Astrocyte (in vitro differentiated cells and primary cell): ENCODE data around the gene CCL15. TPM values are rescaled to one million over a fixed set of nuclear protein-coding genes. Genes with fewer than 3 reads are reported as not detected.

Source experiments
- DNase-seq: peaks from one replicate; pipeline ENCODE4 v3.0.0-alpha.2; 2010; ENCODE audit warnings: low read depth
- FAIRE-seq: peaks from 2 replicates; lab custom pipeline; 2011; peaks lifted over from hg19 to GRCh38; lab: Jason Lieb, UNC
- H2AFZ ChIP-seq: 2 replicates; pipeline ENCODE4 v1.6.0; 2012; ENCODE audit warnings: low read depth, low read length, inconsistent platforms
- H3K27ac ChIP-seq: 2 replicates; pipeline ENCODE4 v1.5.1; 2011; ENCODE audit warnings: low read depth, low read length, inconsistent platforms
- H3K27me3 ChIP-seq: 2 replicates; pipeline ENCODE4 v1.6.0; 2011; ENCODE audit warnings: low read length, inconsistent platforms; ENCODE audit not compliant: insufficient read depth
- H3K36me3 ChIP-seq: 2 replicates; pipeline ENCODE4 v1.5.1; 2011; ENCODE audit warnings: low read length, inconsistent platforms; ENCODE audit not compliant: insufficient read depth
- H3K4me1 ChIP-seq: 2 replicates; pipeline ENCODE4 v1.5.1; 2011; ENCODE audit warnings: low read length, inconsistent platforms; ENCODE audit not compliant: insufficient read depth
- H3K4me2 ChIP-seq: 2 replicates; pipeline ENCODE4 v1.6.0; 2012; ENCODE audit warnings: low read length, inconsistent platforms
- H3K4me3 ChIP-seq: 2 replicates; pipeline ENCODE4 v1.5.1; 2011; ENCODE audit warnings: low read depth, mild to moderate bottlenecking, low read length, inconsistent platforms; ENCODE audit not compliant: insufficient read depth
- H3K79me2 ChIP-seq: 2 replicates; pipeline ENCODE4 v1.6.0; 2012; ENCODE audit warnings: mild to moderate bottlenecking, low read length, inconsistent platforms; ENCODE audit not compliant: insufficient read depth
- H3K9ac ChIP-seq: 2 replicates; pipeline ENCODE4 v1.6.0; 2012; ENCODE audit warnings: mild to moderate bottlenecking, low read length, inconsistent platforms
- H3K9me3 ChIP-seq: 2 replicates; pipeline ENCODE4 v1.5.1; 2012; ENCODE audit warnings: low read depth, mild to moderate bottlenecking, low read length, inconsistent platforms; ENCODE audit not compliant: insufficient read depth
- H4K20me1 ChIP-seq: 2 replicates; pipeline ENCODE4 v1.6.0; 2012; ENCODE audit warnings: low read length, inconsistent platforms; ENCODE audit not compliant: insufficient read depth
- H3K27ac Mint-ChIP-seq: one replicate; pipeline ENCODE4 v1.8.0; 2021; ENCODE audit warnings: mild to moderate bottlenecking, mixed read lengths; ENCODE audit not compliant: unreplicated experiment
- H3K27me3 Mint-ChIP-seq: one replicate; pipeline ENCODE4 v1.8.0; 2021; ENCODE audit warnings: low read depth, mixed read lengths; ENCODE audit not compliant: unreplicated experiment
- H3K36me3 Mint-ChIP-seq: one replicate; pipeline ENCODE4 v1.8.0; 2021; ENCODE audit warnings: low read depth, mixed read lengths; ENCODE audit not compliant: unreplicated experiment
- H3K4me1 Mint-ChIP-seq: one replicate; pipeline ENCODE4 v1.8.0; 2021; ENCODE audit warnings: low read depth, mixed read lengths; ENCODE audit not compliant: unreplicated experiment
- H3K4me3 Mint-ChIP-seq: one replicate; pipeline ENCODE4 v1.8.0; 2021; ENCODE audit warnings: mild to moderate bottlenecking, moderate library complexity, mixed read lengths; ENCODE audit not compliant: unreplicated experiment
- H3K9me3 Mint-ChIP-seq: one replicate; pipeline ENCODE4 v1.8.0; 2021; ENCODE audit warnings: mild to moderate bottlenecking, mixed read lengths; ENCODE audit not compliant: unreplicated experiment
- CTCF ChIP-seq: IDR thresholded peaks from 2 replicates; pipeline ENCODE4 v1.5.1; 2011; ENCODE audit warnings: low read depth, mild to moderate bottlenecking, inconsistent platforms, low read length, moderate library complexity; ENCODE audit not compliant: insufficient read depth
- EZH2 ChIP-seq: IDR thresholded peaks from 2 replicates; pipeline ENCODE4 v1.6.1; 2012; ENCODE audit warnings: mild to moderate bottlenecking, low read length, inconsistent platforms; ENCODE audit not compliant: insufficient read depth
- total RNA-seq: library from RNA; stranded (reverse); gene quantifications from 2 replicates; pipeline ENCODE4 v1.2.1, GENCODE V29; 2021

CCL15 gene
- total RNA-seq, 1 donor from 2014 or later: not detected

- no peaks in the 10 kb centered on the region for H3K4me1 Mint-ChIP-seq
- H3K27me3 Mint-ChIP-seq: peaks cover 6% of the 10 kb centered on the region
- no peak overlapping the region for H3K4me2 ChIP-seq
- H3K79me2 ChIP-seq: no peaks in the 10 kb centered on the region
- FAIRE-seq (no peak), DNase-seq (no peak)
- H3K27me3 ChIP-seq: peaks cover 3% of the 10 kb centered on the region
- no peaks in the 10 kb centered on the region for H3K36me3 Mint-ChIP-seq
- no peak for TF ChIP-seq EZH2
- no peak for TF ChIP-seq CTCF
- H3K27ac Mint-ChIP-seq: no peak overlapping the region
- H3K4me3 ChIP-seq: no peak overlapping the region
- H3K9me3 Mint-ChIP-seq: no peaks in the 10 kb centered on the region
- H4K20me1 ChIP-seq: no peaks in the 10 kb centered on the region
- H3K36me3 ChIP-seq: no peaks in the 10 kb centered on the region
- no peak overlapping the region for H3K9ac ChIP-seq
- no peaks in the 10 kb centered on the region for H3K4me1 ChIP-seq
- no peak overlapping the region for H2AFZ ChIP-seq
- H3K4me3 Mint-ChIP-seq: no peak overlapping the region
- no peaks in the 10 kb centered on the region for H3K9me3 ChIP-seq
- H3K27ac ChIP-seq: no peak overlapping the region
These were observed 36.1 kb downstream of the CCL15 start for GRCh38 chr17:35965272-35965671.

GRCh38 chr17:35963663-35964062, 37.7 kb downstream of the CCL15 start:
- DNase-seq: no peak
- no peaks in the 10 kb centered on the region for H3K9me3 ChIP-seq
- no peak overlapping the region for H3K4me3 ChIP-seq
- TF ChIP-seq EZH2: no peak
- TF ChIP-seq CTCF: no peak
- H3K27ac ChIP-seq: no peak overlapping the region
- H3K36me3 Mint-ChIP-seq: no peaks in the 10 kb centered on the region
- no peak overlapping the region for H3K27ac Mint-ChIP-seq
- no peaks in the 10 kb centered on the region for H3K9me3 Mint-ChIP-seq
- H3K4me3 Mint-ChIP-seq: no peak overlapping the region
- peaks cover 3% of the 10 kb centered on the region for H3K27me3 ChIP-seq
- no peaks in the 10 kb centered on the region for H3K79me2 ChIP-seq
- H3K9ac ChIP-seq: no peak overlapping the region
- H2AFZ ChIP-seq: no peak overlapping the region
- H3K27me3 Mint-ChIP-seq: peaks cover 4% of the 10 kb centered on the region
- no peaks in the 10 kb centered on the region for H3K4me1 ChIP-seq
- FAIRE-seq: no peak
- H3K4me2 ChIP-seq: no peak overlapping the region
- no peaks in the 10 kb centered on the region for H3K4me1 Mint-ChIP-seq
- H4K20me1 ChIP-seq: no peaks in the 10 kb centered on the region
- no peaks in the 10 kb centered on the region for H3K36me3 ChIP-seq

- FAIRE-seq (no peak), DNase-seq (no peak)
- TF ChIP-seq EZH2 (no peak), CTCF (no peak)
- Mint-ChIP-seq H3K27me3 (peaks cover 14% of the 10 kb centered on the region), H3K36me3 (no peaks in the 10 kb centered on the region), H3K4me1 (no peaks in the 10 kb centered on the region), H3K27ac (no peak overlapping the region), H3K4me3 (no peak overlapping the region), H3K9me3 (no peaks in the 10 kb centered on the region)
- H3K27me3 ChIP-seq: no peaks in the 10 kb centered on the region
- H3K4me3 ChIP-seq: no peak overlapping the region
- H3K4me1 ChIP-seq: no peaks in the 10 kb centered on the region
- H3K9ac ChIP-seq: no peak overlapping the region
- H3K4me2 ChIP-seq: no peak overlapping the region
- H3K79me2 ChIP-seq: no peaks in the 10 kb centered on the region
- no peaks in the 10 kb centered on the region for H3K36me3 ChIP-seq
- H4K20me1 ChIP-seq: no peaks in the 10 kb centered on the region
- no peak overlapping the region for H3K27ac ChIP-seq
- H2AFZ ChIP-seq: no peak overlapping the region
- no peaks in the 10 kb centered on the region for H3K9me3 ChIP-seq
These were observed 47.6 kb downstream of the CCL15 start for GRCh38 chr17:35953720-35954119.
